ENCODE measurements around the gene THBD.

- no peak for TF ChIP-seq CTCF (IDR thresholded peaks at IDR 0.05; ENCODE audit: low read depth, low read length)
- TF ChIP-seq POLR2A (IDR thresholded peaks at IDR 0.05; ENCODE audit: extremely low read depth, insufficient read length) = no peak
- no peak for TF ChIP-seq MAX (IDR thresholded peaks at IDR 0.05; ENCODE audit: low read depth, low read length)
These were observed 31.0 kb upstream of the THBD start for GRCh38 chr20:23080521-23080920.

Measured in NB4 (cell line).